Heart right ventricle (tissue), 16 donors: ENCODE data around the gene ATRX. TPM values are rescaled to one million over a fixed set of nuclear protein-coding genes. Genes with fewer than 3 reads are reported as not detected.
A peak's percentile ranks its signal among the peaks of the same experiment; 100 is the strongest.
"Not testable (repeated sequence)": the region's sequence is repeated elsewhere in the genome, so short reads cannot be mapped to it uniquely, and the experiment has no call there.

ENCODE experiments used
- ATAC-seq, 8 donors: fragments of 200-7000 bp; cut with Tn5 transposase; one replicate each; pipeline ENCODE4 v1.9.1; 2020; ENCODE audit warnings: mild to moderate bottlenecking in 8 of 8, moderate library complexity in 8 of 8, moderate number of reproducible peaks in 1 of 8
- DNase-seq, 2 donors: peaks; one replicate each; pipeline ENCODE4 v3.0.0-alpha.2; 2020
- H3K27ac ChIP-seq, 10 donors: fragments of 200-600 bp; sonication (generic) in 2 of 10; one replicate each; pipeline versions ENCODE4 v1.5.0 to v1.8.0; 2020 to 2022; ENCODE audit warnings: mild to moderate bottlenecking in 3 of 10
- H3K27me3 ChIP-seq, 7 donors: fragments of 200-600 bp; one replicate each; pipeline ENCODE4 v1.8.0; 2021 to 2022; ENCODE audit warnings: mild to moderate bottlenecking in 2 of 7
- H3K36me3 ChIP-seq, 9 donors: fragments of 200-600 bp; sonication (generic) in 1 of 9; one replicate each; pipeline versions ENCODE4 v1.5.0 to v1.8.0; 2020 to 2022; ENCODE audit warnings: mild to moderate bottlenecking in 2 of 9
- H3K4me1 ChIP-seq, 9 donors: fragments of 200-600 bp; sonication (generic) in 1 of 9; one replicate each; pipeline versions ENCODE4 v1.5.0 to v1.8.0; 2020 to 2022; ENCODE audit warnings: mild to moderate bottlenecking in 4 of 9
- H3K4me3 ChIP-seq, 10 donors: fragments of 200-600 bp; sonication (generic) in 2 of 10; one replicate each; pipeline versions ENCODE4 v1.5.0 to v1.8.0; 2020 to 2022; ENCODE audit warnings: mild to moderate bottlenecking in 7 of 10, moderate library complexity in 2 of 10
- H3K9me3 ChIP-seq, 11 donors: fragments of 200-600 bp in 10 of 11; sonication (generic) in 2 of 11; one replicate each; pipeline versions ENCODE4 v1.5.0 to v1.8.0; 2013 to 2022; ENCODE audit warnings: mild to moderate bottlenecking in 2 of 11, control low read depth in 1 of 11, moderate library complexity in 1 of 11
- WGBS, 2 donors: extraction: QIAGEN DNeasy Blood & Tissue Kit; methylation state at CpG; one replicate each; pipeline ENCODE4 v1.1.7; 2013; ENCODE audit warnings: inconsistent platforms in 1 of 2; 5-methylcytosine and 5-hydroxymethylcytosine counted together
- intact Hi-C, 10 donors: fragments of 100-400 bp; cut with DNase I; formaldehyde crosslinking; loops; one replicate each; pipeline versions ENCODE4 v1.11.1 to v1.14.2; 2022
- polyA plus RNA-seq, 2 donors: library from polyadenylated mRNA; stranded (reverse); fragments of 200-250 nt; gene quantifications; one replicate each; pipeline ENCODE4 v1.2.3, GENCODE V29; 2013
- total RNA-seq, 10 donors: library from RNA; stranded (reverse); fragmentation: NEBNext Ultra II Directional in 3 of 10; extraction: Animal tissue kit (Norgen Biotek cat#: 25700) in 3 of 10; gene quantifications; one replicate each; pipeline versions ENCODE4 v1.2.1 to v1.2.4, GENCODE V29; 2021 to 2023
- TF ChIP-seq, protein P1 (sequence below), 9 donors: fragments of 200-600 bp; sonication (generic) in 2 of 9; IDR thresholded peaks; one replicate each; pipeline versions ENCODE4 v1.5.0 to v1.8.0; 2021 to 2022; ENCODE audit warnings: antibody characterized with exemption in 9 of 9, mild to moderate bottlenecking in 5 of 9, moderate library complexity in 1 of 9
- donor health status: Arrhythmogenic right ventricular cardiomyopathy.
- donor health status: ischemic (EF 13 %, LVEDD 7.1; RV severe dilation, severe dysfunction).
- donor health status: healthy with polysubstance abuse.
- donor health status: DM: no; HTN: yes; CAD: no.
- donor health status: DM: no; HTN: no; CAD: no.
- donor health status: ischemic (EF 25% LVEDD 6.9; RV normal size, moderate dysfunction).
- donor health status: ischemic (EF 25% LVEDD 5.7; RV mildly dilated, moderate dysfunction).
- donor health status: healthy.
- donor health status: DM: yes; HTN: yes; CAD: no.
- donor health status: Ischemic cardiomyopathy.
- donor health status: ischemic (EF 35%, LVEDD 5.7; RV mildly dilated, moderate dysfunction).
- donor health status: nonischemic (EF 11% LVEDD 7.7; RV severe dilation, severe dysfunction).
- donor health status: DM: yes; HTN: yes; CAD: no.
- donor health status: PGD.
- donor health status: ischemic (EF 29% LVEDD 5.4; RV normal size, mild dysfunction).
- donor health status: nonischemic (EF 23%, LVEDD 6.1; RV moderate dilation, normal function).

ATRX gene
- total and polyA plus RNA-seq, 12 donors = 8.1 to 107 (median 88.6) TPM

DNA sequence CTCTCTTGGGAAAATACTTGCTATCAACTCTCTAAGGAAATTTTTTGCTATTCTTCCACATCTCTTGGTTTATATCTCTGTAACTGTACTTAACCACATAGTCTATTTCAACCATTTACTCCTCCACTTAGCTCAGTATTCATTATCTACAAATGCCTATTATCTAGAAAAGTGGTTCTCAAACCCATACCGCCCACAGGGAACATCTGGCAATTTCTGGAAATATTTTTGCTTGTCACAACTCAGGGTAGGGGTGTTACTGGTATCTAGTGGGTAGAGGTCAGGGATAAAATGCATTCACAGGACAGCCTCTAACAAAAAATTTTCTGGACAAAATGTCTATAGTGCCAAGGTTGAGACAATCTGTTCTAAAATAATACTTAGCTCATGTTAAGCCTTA lies 14.4 kb downstream of the ATRX start:
- WGBS, 2 donors = 61 to 65% methylated on average over 1 of the region's 1 CpG
- intact Hi-C loops = loop anchor here in 1 of 10 donors (5.0 kb wide), 1 partner anchor 519 kb away; no protein-coding TSS in a partner anchor
- H3K9me3 ChIP-seq = no peaks in the 10 kb centered on the region

DNA sequence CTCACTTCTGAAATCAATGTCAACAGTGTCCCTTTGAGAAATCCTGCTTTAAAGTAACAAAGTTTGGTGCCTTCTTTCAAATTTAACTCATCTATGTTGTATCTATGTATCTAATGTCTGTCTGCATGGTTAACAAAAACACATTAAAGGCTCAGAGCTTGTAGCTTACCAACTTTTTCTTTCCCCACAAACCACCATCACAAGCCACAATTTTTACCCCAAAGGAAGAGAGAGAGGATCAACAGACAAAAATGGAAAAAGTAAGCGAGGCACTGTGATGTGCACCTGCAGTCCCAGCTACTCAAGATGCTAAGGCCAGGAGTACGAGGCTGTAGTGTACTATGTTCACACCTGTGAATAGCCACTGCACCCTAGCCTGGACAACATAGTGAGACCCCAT lies 17.2 kb downstream of the ATRX start:
- Histone ChIP-seq H3K4me3 (no peak overlapping the region), H3K27ac (peak overlapping the region in 1 of 10 donors; percentile 41), H3K36me3 (no peaks in the 10 kb centered on the region), H3K9me3 (no peaks in the 10 kb centered on the region), H3K4me1 (peaks cover 0 to 30% (median 11%) of the 10 kb centered on the region in 9 donors), H3K27me3 (no peaks in the 10 kb centered on the region)
- intact Hi-C loops = loop anchor here in 1 of 10 donors (1.0 kb wide), 1 partner anchor 24 kb away; no protein-coding TSS in a partner anchor
- 77 to 81% methylated on average over 2 of the region's 2 CpGs for WGBS, 2 donors
- ATAC-seq (no peak), DNase-seq (no peak)
- TF ChIP-seq, protein P1, sequence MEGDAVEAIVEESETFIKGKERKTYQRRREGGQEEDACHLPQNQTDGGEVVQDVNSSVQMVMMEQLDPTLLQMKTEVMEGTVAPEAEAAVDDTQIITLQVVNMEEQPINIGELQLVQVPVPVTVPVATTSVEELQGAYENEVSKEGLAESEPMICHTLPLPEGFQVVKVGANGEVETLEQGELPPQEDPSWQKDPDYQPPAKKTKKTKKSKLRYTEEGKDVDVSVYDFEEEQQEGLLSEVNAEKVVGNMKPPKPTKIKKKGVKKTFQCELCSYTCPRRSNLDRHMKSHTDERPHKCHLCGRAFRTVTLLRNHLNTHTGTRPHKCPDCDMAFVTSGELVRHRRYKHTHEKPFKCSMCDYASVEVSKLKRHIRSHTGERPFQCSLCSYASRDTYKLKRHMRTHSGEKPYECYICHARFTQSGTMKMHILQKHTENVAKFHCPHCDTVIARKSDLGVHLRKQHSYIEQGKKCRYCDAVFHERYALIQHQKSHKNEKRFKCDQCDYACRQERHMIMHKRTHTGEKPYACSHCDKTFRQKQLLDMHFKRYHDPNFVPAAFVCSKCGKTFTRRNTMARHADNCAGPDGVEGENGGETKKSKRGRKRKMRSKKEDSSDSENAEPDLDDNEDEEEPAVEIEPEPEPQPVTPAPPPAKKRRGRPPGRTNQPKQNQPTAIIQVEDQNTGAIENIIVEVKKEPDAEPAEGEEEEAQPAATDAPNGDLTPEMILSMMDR (IDR thresholded peaks at IDR 0.05) = no peak

More for the DNA sequence above, 14.4 kb downstream of the ATRX start:
- DNase-seq (no peak), ATAC-seq (no peak)
- TF ChIP-seq, protein P1 (IDR thresholded peaks at IDR 0.05) = no peak
- Histone ChIP-seq H3K4me1 (peaks cover 0 to 22% (median 13%) of the 10 kb centered on the region in 9 donors), H3K36me3 (no peaks in the 10 kb centered on the region), H3K4me3 (no peak overlapping the region), H3K27ac (no peak overlapping the region), H3K27me3 (no peaks in the 10 kb centered on the region)

DNA sequence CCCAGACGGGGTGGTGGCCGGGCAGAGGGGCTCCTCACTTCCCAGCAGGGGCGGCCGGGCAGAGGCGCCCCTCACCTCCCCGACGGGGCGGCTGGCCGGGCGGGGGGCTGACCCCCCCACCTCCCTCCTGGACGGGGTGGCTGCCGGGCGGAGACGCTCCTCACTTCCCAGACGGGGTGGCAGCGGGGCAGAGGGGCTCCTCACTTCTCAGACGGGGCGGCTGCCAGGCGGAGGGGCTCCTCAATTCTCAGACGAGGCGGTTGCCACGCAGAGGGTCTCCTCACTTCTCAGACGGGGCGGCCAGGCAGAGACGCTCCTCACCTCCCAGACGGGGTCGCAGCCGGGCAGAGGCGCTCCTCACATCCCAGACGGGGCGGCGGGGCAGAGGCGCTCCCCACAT lies 19.8 kb downstream of the ATRX start:
- H3K9me3 ChIP-seq, H3K4me3 ChIP-seq, DNase-seq, H3K27me3 ChIP-seq, intact Hi-C loops, ATAC-seq, H3K27ac ChIP-seq, H3K36me3 ChIP-seq: not testable (repeated sequence)
- WGBS, 2 donors = 99 to 100% methylated on average over 4 to 24 of the region's 33 CpGs
- peaks cover 0 to 30% (median 11%) of the 10 kb centered on the region in 9 donors for H3K4me1 ChIP-seq

DNA sequence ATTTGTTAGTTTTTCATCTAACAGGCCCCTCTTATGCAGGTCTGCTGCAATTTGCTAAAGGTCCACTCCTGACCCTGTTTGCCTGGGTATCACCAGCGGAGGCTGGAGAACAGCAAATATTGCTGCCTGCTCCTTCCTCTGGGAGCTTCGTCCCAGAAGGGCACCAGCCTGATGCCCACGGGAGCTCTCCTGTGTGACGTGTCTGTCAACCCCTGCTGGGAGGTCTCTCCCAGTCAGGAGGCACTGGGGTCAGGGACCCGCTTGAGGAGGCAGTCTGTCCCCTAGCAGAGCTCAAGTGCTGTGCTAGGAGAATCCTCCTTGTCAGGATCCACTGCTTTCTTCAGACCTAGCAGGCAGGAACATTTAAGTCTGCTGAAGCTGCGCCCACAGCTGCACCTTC lies 30.5 kb downstream of the ATRX start:
- no peak overlapping the region for H3K4me3 ChIP-seq
- no peak for ATAC-seq

DNA sequence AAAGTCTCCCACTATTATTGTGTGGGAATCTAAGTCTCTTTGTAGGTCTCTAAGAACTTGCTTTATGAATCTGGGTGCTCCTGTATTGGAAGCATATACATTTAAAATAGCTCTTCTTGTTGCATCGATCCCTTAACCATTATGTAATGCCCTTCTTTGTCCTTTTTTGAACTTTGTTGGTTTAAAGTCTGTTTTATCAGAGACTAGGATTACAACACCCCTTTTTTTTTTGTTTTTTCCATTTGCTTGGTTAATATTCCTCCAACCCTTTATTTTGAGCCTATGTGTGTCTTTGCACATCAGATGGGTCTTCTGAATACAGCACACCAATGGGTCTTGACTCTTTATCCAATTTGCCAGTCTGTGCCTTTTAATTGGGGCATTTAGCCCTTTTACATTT lies 32.1 kb downstream of the ATRX start:
- WGBS, 2 donors = 100% methylated on average over 1 of the region's 1 CpG
- H3K27me3 ChIP-seq, H3K27ac ChIP-seq, H3K36me3 ChIP-seq, H3K4me1 ChIP-seq, DNase-seq, H3K4me3 ChIP-seq, intact Hi-C loops, ATAC-seq: not testable (repeated sequence)
- H3K9me3 ChIP-seq = peaks cover 0 to 13% (median 0%) of the 10 kb centered on the region in 11 donors

More for the DNA sequence above, 30.5 kb downstream of the ATRX start:
- TF ChIP-seq, protein P1 (IDR thresholded peaks at IDR 0.05) = no peak
- Histone ChIP-seq H3K9me3 (peaks cover 0 to 13% (median 0%) of the 10 kb centered on the region in 11 donors), H3K27ac (no peak overlapping the region), H3K27me3 (no peaks in the 10 kb centered on the region), H3K4me1 (no peaks in the 10 kb centered on the region), H3K36me3 (no peaks in the 10 kb centered on the region)
- WGBS, 2 donors = 97 to 98% methylated on average over 6 of the region's 6 CpGs
- no peak for DNase-seq
- intact Hi-C loops = no loop called here
